Measurements from ENCODE around the gene SMARCAL1.
"Not testable (repeated sequence)": the region's sequence is repeated elsewhere in the genome, so short reads cannot be mapped to it uniquely, and the experiment has no call there.

Gene SMARCAL1

GRCh38 chr2:216503159-216503629, 90.9 kb downstream of the SMARCAL1 start:
- DNase-seq = no peak

- no peak for DNase-seq
These were observed 91.6 kb downstream of the SMARCAL1 start for GRCh38 chr2:216503697-216504375.

- no peak for DNase-seq
These were observed 92.1 kb downstream of the SMARCAL1 start for GRCh38 chr2:216504376-216504762.

- DNase-seq = no peak
These were observed 93.1 kb downstream of the SMARCAL1 start for GRCh38 chr2:216505133-216506106.

- no peak for DNase-seq
These were observed 95.2 kb downstream of the SMARCAL1 start for GRCh38 chr2:216507220-216508160.

- no peak for DNase-seq
These were observed 95.9 kb downstream of the SMARCAL1 start for GRCh38 chr2:216508229-216508628.

GRCh38 chr2:216516730-216517350, 104.6 kb downstream of the SMARCAL1 start:
- peak; percentile 71 for DNase-seq

- DNase-seq = no peak
These were observed 105.4 kb downstream of the SMARCAL1 start for GRCh38 chr2:216517447-216518225.

- not testable (repeated sequence) for DNase-seq
These were observed 106.4 kb downstream of the SMARCAL1 start for GRCh38 chr2:216518566-216519119.

- peak; percentile 74 for DNase-seq
These were observed 107.0 kb downstream of the SMARCAL1 start for GRCh38 chr2:216519154-216519762.

GRCh38 chr2:216520112-216520511, 107.8 kb downstream of the SMARCAL1 start:
- DNase-seq = no peak

GRCh38 chr2:216522892-216523502, 110.7 kb downstream of the SMARCAL1 start:
- DNase-seq = no peak

GRCh38 chr2:216525972-216526371, 113.7 kb downstream of the SMARCAL1 start:
- DNase-seq = no peak

GRCh38 chr2:216526939-216527338, 114.7 kb downstream of the SMARCAL1 start:
- no peak for DNase-seq

- DNase-seq = no peak
These were observed 115.3 kb downstream of the SMARCAL1 start for GRCh38 chr2:216527600-216527999.

GRCh38 chr2:216532562-216532961, 120.3 kb downstream of the SMARCAL1 start:
- DNase-seq = no peak
